ENCODE measurements around the gene ENTPD2.

ENTPD2 gene

GRCh38 chr9:137053944-137054931 lies at the start of gene ENTPD2:
ENTPD2 (minus strand) TSS chr9:137054061; CDS start chr9:137053997, 64 bp downstream.
- Mint-ChIP-seq H3K27ac (no peak within 1 kb of the TSS), H3K4me3 (no peak within 1 kb of the TSS), H3K36me3 (ENCODE audit: low read depth) (no peaks in the 10 kb centered on the region), H3K4me1 (ENCODE audit: low read depth) (no peaks in the 10 kb centered on the region), H3K27me3 (ENCODE audit: low read depth) (peaks cover 38% of the 10 kb centered on the region), H3K9me3 (no peaks in the 10 kb centered on the region)

DNA sequence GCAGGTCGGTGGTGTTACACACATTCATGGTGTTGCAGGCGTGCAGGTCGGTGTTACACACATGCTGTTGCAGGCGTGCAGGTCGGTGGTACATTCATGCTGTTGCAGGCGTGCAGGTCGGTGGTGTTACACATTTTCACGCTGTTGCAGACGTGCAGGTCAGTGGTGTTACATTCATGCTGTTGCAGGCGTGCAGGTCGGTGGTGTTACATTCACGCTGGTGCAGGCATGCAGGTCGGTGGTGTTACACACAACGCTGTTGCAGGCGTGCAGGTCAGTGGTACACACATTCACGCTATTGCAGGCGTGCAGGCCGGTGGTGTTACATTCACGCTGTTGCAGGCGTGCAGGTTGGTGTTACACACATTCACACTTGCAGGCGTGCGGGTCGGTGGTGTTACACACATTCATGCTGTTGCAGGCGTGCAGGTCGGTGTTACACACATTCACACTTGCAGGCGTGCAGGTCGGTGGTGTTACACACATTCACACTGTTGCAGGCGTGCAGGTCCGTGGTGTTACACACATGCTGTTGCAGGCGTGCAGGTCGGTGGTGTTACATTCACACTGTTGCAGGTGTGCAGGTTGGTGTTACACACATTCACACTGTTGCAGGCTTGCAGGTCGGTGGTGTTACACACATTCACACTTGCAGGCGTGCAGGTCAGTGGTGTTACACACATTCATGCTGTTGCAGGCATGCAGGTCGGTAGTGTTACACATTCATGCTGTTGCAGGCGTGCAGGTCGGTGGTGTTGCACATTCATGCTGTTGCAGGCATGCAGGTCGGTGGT lies 49.5 kb upstream of the ENTPD2 start:
- H3K4me3 Mint-ChIP-seq, result no peak overlapping the region
- H3K9me3 Mint-ChIP-seq, result no peaks in the 10 kb centered on the region
- H3K27ac Mint-ChIP-seq, result no peak overlapping the region
- H3K4me1 Mint-ChIP-seq (ENCODE audit: low read depth), result peaks cover 1% of the 10 kb centered on the region
- no peaks in the 10 kb centered on the region for H3K27me3 Mint-ChIP-seq (ENCODE audit: low read depth)
- peaks cover 17% of the 10 kb centered on the region for H3K36me3 Mint-ChIP-seq (ENCODE audit: low read depth)

DNA sequence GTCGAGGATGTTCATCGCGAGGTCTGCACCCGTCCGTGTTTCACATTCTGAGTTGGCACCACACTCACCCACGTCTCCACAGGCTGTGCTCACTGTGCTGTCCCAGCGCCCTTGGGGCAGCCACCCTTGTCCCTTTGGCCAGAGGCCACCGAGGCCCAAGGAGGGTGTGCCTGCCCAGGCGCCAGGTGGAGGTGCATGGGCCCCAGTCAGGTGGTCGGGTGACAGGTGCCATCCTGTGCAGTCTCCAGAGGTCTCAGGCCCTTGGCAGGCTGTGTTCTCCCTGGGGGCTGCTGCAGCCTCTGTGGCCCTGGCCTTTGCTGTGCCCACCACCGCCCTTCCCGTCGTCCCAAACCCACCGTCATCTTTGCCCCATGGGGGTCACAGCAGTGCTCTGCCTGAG lies 45.4 kb upstream of the ENTPD2 start:
- H3K9me3 Mint-ChIP-seq, result no peaks in the 10 kb centered on the region
- peaks cover 24% of the 10 kb centered on the region for H3K36me3 Mint-ChIP-seq (ENCODE audit: low read depth)
- no peak overlapping the region for H3K4me3 Mint-ChIP-seq
- H3K4me1 Mint-ChIP-seq (ENCODE audit: low read depth), result peaks cover 17% of the 10 kb centered on the region
- H3K27ac Mint-ChIP-seq, result no peak overlapping the region
- no peaks in the 10 kb centered on the region for H3K27me3 Mint-ChIP-seq (ENCODE audit: low read depth)

GRCh38 chr9:137097761-137098462 lies 44.1 kb upstream of the ENTPD2 start:
- peaks cover 27% of the 10 kb centered on the region for H3K36me3 Mint-ChIP-seq (ENCODE audit: low read depth)
- H3K4me3 Mint-ChIP-seq, result no peak overlapping the region
- peaks cover 19% of the 10 kb centered on the region for H3K4me1 Mint-ChIP-seq (ENCODE audit: low read depth)
- H3K9me3 Mint-ChIP-seq, result no peaks in the 10 kb centered on the region
- no peaks in the 10 kb centered on the region for H3K27me3 Mint-ChIP-seq (ENCODE audit: low read depth)
- H3K27ac Mint-ChIP-seq, result no peak overlapping the region

DNA sequence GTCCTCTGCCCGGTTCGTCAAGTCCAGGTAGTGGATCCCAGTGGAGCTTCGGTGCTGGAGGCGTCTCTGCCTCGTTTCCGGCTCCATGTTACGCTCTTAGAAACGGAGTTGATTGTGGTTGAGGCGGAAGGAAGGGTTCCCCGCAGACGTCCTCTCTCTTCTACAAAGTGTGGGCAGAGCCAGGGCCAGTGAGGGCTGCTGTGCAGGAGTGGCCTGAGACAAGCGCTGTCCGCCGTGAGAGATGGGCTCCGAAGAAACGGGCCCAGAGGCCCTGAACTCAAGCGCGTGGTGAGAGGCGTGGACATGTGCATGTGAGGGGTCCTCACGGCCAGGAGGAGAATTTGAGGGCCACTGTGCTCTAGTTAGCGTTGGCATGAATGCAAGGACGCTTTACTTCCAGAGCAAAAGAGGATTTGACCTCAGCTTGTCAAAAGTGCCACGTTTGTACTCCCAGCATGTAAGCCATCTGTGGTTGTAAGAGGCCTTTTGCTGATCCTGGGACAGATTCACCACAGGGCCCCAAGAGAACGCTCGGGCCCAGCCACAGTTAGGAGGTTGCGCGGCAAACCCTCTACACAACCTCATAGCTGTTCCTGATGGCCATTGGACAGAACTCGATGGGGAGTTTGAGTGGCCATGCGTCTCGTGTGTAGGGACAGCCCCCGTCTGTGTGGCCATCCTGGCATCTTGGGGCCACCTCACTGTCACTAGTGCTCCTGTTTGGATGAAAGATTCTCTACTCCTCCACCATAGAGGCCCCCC lies 43.1 kb upstream of the ENTPD2 start:
- H3K4me1 Mint-ChIP-seq (ENCODE audit: low read depth), result peaks cover 24% of the 10 kb centered on the region
- peaks cover 34% of the 10 kb centered on the region for H3K36me3 Mint-ChIP-seq (ENCODE audit: low read depth)
- peak overlapping the region; percentile 99 for H3K27ac Mint-ChIP-seq
- no peaks in the 10 kb centered on the region for H3K9me3 Mint-ChIP-seq
- H3K4me3 Mint-ChIP-seq, result no peak overlapping the region
- H3K27me3 Mint-ChIP-seq (ENCODE audit: low read depth), result no peaks in the 10 kb centered on the region

GRCh38 chr9:137095664-137096517 lies 42.0 kb upstream of the ENTPD2 start:
- Mint-ChIP-seq H3K36me3 (ENCODE audit: low read depth) (peaks cover 38% of the 10 kb centered on the region), H3K27me3 (ENCODE audit: low read depth) (no peaks in the 10 kb centered on the region), H3K4me1 (ENCODE audit: low read depth) (peaks cover 23% of the 10 kb centered on the region), H3K4me3 (peak overlapping the region; percentile 84), H3K27ac (peak overlapping the region; percentile 99), H3K9me3 (no peaks in the 10 kb centered on the region)

DNA sequence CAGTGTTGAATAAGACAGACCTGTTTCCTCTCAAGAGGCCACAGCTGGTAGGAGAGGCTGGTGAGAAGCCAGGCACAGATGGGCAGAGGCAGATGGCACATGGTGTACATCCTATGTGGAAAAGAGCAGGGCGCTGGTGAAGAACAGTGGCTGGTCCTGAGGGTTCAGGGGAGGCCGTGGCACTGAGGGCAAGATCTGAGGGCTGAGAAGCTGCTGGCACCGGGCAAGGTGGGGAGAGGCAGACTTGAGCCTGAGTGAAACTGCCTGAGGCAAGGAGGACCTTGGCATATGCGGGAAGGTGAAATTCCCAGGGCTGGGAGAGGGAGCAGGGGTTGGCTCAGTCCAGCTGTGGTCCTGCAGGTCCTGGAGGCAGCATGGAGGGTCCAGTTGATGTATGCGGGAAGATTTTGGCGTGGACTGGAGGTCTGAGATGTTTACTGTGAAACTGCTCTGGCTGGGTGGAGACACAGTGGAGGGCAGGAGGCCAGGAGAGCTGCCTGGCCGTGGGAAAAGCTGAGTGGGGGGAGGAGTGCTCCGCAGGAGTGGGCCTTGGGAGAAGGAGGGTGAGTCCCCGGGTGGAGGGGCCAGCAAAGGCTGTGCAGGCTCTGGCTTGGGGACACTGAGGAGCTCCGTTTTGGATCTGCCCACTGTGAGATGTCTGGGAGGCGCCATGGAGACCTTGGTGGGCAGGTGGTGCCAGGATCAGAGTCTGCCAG lies 35.5 kb upstream of the ENTPD2 start:
- no peak overlapping the region for H3K27ac Mint-ChIP-seq
- peaks cover 23% of the 10 kb centered on the region for H3K36me3 Mint-ChIP-seq (ENCODE audit: low read depth)
- H3K4me3 Mint-ChIP-seq, result no peak overlapping the region
- H3K27me3 Mint-ChIP-seq (ENCODE audit: low read depth), result no peaks in the 10 kb centered on the region
- H3K9me3 Mint-ChIP-seq, result no peaks in the 10 kb centered on the region
- peaks cover 35% of the 10 kb centered on the region for H3K4me1 Mint-ChIP-seq (ENCODE audit: low read depth)

GRCh38 chr9:137088121-137088520 lies 34.3 kb upstream of the ENTPD2 start:
- Mint-ChIP-seq H3K27me3 (ENCODE audit: low read depth) (no peaks in the 10 kb centered on the region), H3K36me3 (ENCODE audit: low read depth) (peaks cover 20% of the 10 kb centered on the region), H3K4me1 (ENCODE audit: low read depth) (peaks cover 33% of the 10 kb centered on the region), H3K4me3 (peak overlapping the region; percentile 86), H3K9me3 (no peaks in the 10 kb centered on the region), H3K27ac (peak overlapping the region; percentile 87)

DNA sequence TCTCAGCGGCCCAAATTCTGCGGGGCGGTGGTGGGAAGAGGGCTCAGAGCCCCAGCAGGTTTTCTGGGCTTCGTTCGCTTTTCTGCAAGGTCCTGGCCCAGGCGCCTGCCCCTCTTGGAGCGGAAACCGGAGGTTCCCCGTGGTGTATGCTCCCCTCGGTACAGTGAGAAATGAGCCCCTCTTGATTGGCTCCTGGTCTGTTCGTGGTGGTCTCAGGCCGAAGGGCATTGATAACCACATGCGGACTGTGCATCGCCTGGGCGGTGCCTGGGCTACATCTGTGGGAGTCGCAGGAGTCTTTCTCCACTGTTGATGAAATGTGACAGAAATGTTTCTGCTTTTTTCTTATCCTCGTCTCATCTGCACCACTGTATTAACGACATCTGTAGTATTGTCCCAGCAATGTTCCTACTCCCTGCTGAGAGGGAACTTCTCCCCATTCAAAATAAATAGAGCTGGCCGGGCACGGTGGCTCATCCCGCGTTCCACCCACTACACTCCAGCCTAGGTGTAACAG lies 33.6 kb upstream of the ENTPD2 start:
- peaks cover 15% of the 10 kb centered on the region for H3K36me3 Mint-ChIP-seq (ENCODE audit: low read depth)
- H3K4me3 Mint-ChIP-seq, result peak overlapping the region; percentile 86
- peaks cover 28% of the 10 kb centered on the region for H3K4me1 Mint-ChIP-seq (ENCODE audit: low read depth)
- H3K27me3 Mint-ChIP-seq (ENCODE audit: low read depth), result no peaks in the 10 kb centered on the region
- H3K27ac Mint-ChIP-seq, result peak overlapping the region; percentile 87
- H3K9me3 Mint-ChIP-seq, result no peaks in the 10 kb centered on the region

- peaks cover 15% of the 10 kb centered on the region for H3K36me3 Mint-ChIP-seq (ENCODE audit: low read depth)
- H3K4me1 Mint-ChIP-seq (ENCODE audit: low read depth), result peaks cover 28% of the 10 kb centered on the region
- H3K27ac Mint-ChIP-seq, result peak within 1 kb of the TSS; percentile 90
- H3K27me3 Mint-ChIP-seq (ENCODE audit: low read depth), result no peaks in the 10 kb centered on the region
- no peaks in the 10 kb centered on the region for H3K9me3 Mint-ChIP-seq
- peak within 1 kb of the TSS; percentile 93 for H3K4me3 Mint-ChIP-seq
These were observed 32.9 kb upstream of the ENTPD2 start, which contains the start of gene MAN1B1 for GRCh38 chr9:137086531-137087408. MAN1B1 (plus strand) TSS chr9:137086985; CDS start chr9:137087000, 15 bp downstream.

DNA sequence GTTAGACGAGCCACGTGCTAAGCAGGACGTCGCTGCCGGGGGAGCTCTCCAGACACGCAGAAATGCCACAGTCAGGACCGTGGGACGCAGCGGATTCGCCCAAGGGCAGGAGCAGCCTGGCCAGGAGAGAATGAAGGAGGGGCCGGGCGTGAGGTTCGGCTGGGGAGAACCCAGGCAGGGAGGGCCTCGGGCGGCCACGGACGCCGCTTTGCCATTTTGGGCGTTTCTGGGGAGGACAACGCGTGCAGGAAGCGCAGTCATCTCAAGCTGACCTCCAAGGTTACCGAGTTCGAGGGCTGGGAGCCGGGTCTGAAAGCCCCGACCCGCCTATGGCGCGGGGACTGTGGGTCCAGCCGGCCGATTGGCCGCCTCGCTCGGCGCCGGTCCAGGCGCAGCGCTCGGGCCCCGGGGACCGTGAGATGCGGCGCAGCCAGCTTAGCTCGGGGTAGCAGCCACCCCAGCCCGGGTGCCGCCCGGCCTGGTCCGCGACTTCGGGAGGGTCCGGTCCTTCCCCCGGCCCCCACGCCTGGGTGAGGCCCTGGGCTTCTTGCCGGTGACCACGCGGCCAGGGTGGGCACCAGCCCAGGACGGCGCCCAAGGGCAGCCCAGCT lies 32.2 kb upstream of the ENTPD2 start:
- Mint-ChIP-seq H3K9me3 (no peaks in the 10 kb centered on the region), H3K36me3 (ENCODE audit: low read depth) (peaks cover 14% of the 10 kb centered on the region), H3K27ac (peak overlapping the region; percentile 90), H3K27me3 (ENCODE audit: low read depth) (no peaks in the 10 kb centered on the region), H3K4me3 (peak overlapping the region; percentile 93), H3K4me1 (ENCODE audit: low read depth) (peaks cover 28% of the 10 kb centered on the region)
